Measurements from ENCODE around the gene RUSF1. TPM values are rescaled to one million over a fixed set of nuclear protein-coding genes. Genes with fewer than 3 reads are reported as not detected.
"Not testable (repeated sequence)": the region's sequence is repeated elsewhere in the genome, so short reads cannot be mapped to it uniquely, and the experiment has no call there.

RUSF1 gene
- total and polyA plus RNA-seq, 5 donors, result 26.9 to 40.8 (median 28.9) TPM

GRCh38 chr16:31486045-31486444 lies 22.1 kb downstream of the RUSF1 start:
- ATAC-seq (no peak), DNase-seq (peak in 1 of 3 donors; percentile 21)
- no peak overlapping the region for H3K4me3 ChIP-seq (ENCODE audit: low read length)
- no peak overlapping the region for H3K27ac ChIP-seq (ENCODE audit: low read length)
- H3K27me3 ChIP-seq (ENCODE audit: control insufficient read depth, insufficient read depth), result no peaks in the 10 kb centered on the region
- WGBS, result 96% methylated on average over 5 of the region's 5 CpGs
- H3K9me3 ChIP-seq (ENCODE audit: control insufficient read depth, low read length), result no peaks in the 10 kb centered on the region
- intact Hi-C loops (cut with DNase I), result no loop called here
- H3K4me1 ChIP-seq (ENCODE audit: control insufficient read depth, insufficient read depth, low read length), result no peaks in the 10 kb centered on the region

- peak in 1 of 3 donors; percentile 18 for DNase-seq
- Histone ChIP-seq H3K27me3 (ENCODE audit: control insufficient read depth, insufficient read depth) (no peaks in the 10 kb centered on the region), H3K9me3 (ENCODE audit: control insufficient read depth, low read length) (no peaks in the 10 kb centered on the region), H3K4me1 (ENCODE audit: control insufficient read depth, insufficient read depth, low read length) (no peaks in the 10 kb centered on the region), H3K4me3 (ENCODE audit: low read length) (no peak overlapping the region), H3K27ac (ENCODE audit: low read length) (no peak overlapping the region)
- ATAC-seq, result no peak
- intact Hi-C loops (cut with DNase I), result no loop called here
- WGBS, result 91% methylated on average over 17 of the region's 17 CpGs
These were observed 22.6 kb downstream of the RUSF1 start for GRCh38 chr16:31485571-31485970.

- no peaks in the 10 kb centered on the region for H3K27me3 ChIP-seq (ENCODE audit: control insufficient read depth, insufficient read depth)
- H3K4me1 ChIP-seq (ENCODE audit: control insufficient read depth, insufficient read depth, low read length), result no peaks in the 10 kb centered on the region
- no peaks in the 10 kb centered on the region for H3K9me3 ChIP-seq (ENCODE audit: control insufficient read depth, low read length)
- H3K27ac ChIP-seq (ENCODE audit: low read length), result no peak overlapping the region
- no peak overlapping the region for H3K4me3 ChIP-seq (ENCODE audit: low read length)
- WGBS, result 46% methylated on average over 14 of the region's 14 CpGs
- ATAC-seq, result no peak
- peak in 2 of 3 donors; percentile 39 to 46 for DNase-seq
- intact Hi-C loops (cut with DNase I), result no loop called here
These were observed 23.6 kb downstream of the RUSF1 start for GRCh38 chr16:31484491-31485171.

- H3K4me1 ChIP-seq (ENCODE audit: control insufficient read depth, insufficient read depth, low read length); H3K9me3 ChIP-seq (ENCODE audit: control insufficient read depth, low read length); intact Hi-C loops (cut with DNase I); ATAC-seq; H3K4me3 ChIP-seq (ENCODE audit: low read length); H3K27me3 ChIP-seq (ENCODE audit: control insufficient read depth, insufficient read depth); H3K27ac ChIP-seq (ENCODE audit: low read length): not testable (repeated sequence)
- WGBS, result 95% methylated on average over 4 of the region's 4 CpGs
- DNase-seq, result peak in 1 of 3 donors; percentile 17
These were observed 24.1 kb downstream of the RUSF1 start for GRCh38 chr16:31484048-31484447.

- Histone ChIP-seq H3K27me3 (ENCODE audit: control insufficient read depth, insufficient read depth) (no peaks in the 10 kb centered on the region), H3K4me3 (ENCODE audit: low read length) (no peak within 1 kb of the TSS), H3K27ac (ENCODE audit: low read length) (no peak within 1 kb of the TSS), H3K4me1 (ENCODE audit: control insufficient read depth, insufficient read depth, low read length) (no peaks in the 10 kb centered on the region), H3K9me3 (ENCODE audit: control insufficient read depth, low read length) (no peaks in the 10 kb centered on the region)
- intact Hi-C loops (cut with DNase I), result no loop called here
- no peak for ATAC-seq
- no peak for DNase-seq
- 87% methylated on average over 4 of the region's 4 CpGs for WGBS
These were observed 25.1 kb downstream of the RUSF1 start, which contains the start of gene SLC5A2 for GRCh38 chr16:31483081-31483480. Gene SLC5A2, plus strand, starts transcription at chr16:31483123. Its CDS starts 14 bp downstream, at chr16:31483137.

DNA sequence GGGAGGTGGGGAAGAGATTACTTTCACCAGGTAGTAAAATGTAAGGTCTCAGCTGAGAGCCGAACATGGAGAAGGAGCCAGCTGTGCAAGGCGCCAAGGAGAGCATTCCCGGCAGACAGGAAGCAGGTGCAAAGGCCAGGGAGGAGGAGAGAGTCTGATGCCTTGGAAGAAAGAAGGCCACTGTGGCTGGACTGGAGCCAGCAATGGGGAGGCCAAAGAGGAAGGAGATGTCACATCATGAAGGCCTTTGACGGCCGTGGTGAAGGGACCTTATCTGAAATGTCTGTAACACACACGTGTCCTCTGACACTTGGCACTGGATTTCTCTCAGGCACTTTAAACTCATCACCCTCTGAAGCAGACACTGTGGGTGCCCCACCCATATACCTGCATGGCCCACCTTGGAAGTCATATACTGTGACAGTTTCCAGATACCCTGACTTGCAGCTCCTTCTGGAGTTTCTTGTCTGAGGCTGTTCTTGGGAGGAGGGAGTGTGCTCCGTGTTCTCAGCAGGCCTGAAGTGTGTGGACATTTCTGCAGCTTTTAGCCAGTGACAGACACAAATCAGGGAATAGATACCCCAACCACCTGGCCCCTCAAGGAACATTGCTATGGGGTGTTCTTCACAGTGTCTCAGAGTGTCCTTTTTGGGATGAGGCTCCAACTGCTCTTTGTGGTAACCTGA lies 27.2 kb downstream of the RUSF1 start:
- Histone ChIP-seq H3K27me3 (ENCODE audit: control insufficient read depth, insufficient read depth) (no peaks in the 10 kb centered on the region), H3K9me3 (ENCODE audit: control insufficient read depth, low read length) (no peaks in the 10 kb centered on the region), H3K4me3 (ENCODE audit: low read length) (no peak overlapping the region), H3K27ac (ENCODE audit: low read length) (no peak overlapping the region), H3K4me1 (ENCODE audit: control insufficient read depth, insufficient read depth, low read length) (no peaks in the 10 kb centered on the region)
- ATAC-seq, result peak in 1 of 2 donors; percentile 34
- 19% methylated on average over 7 of the region's 7 CpGs for WGBS
- intact Hi-C loops (cut with DNase I), result no loop called here
- DNase-seq, result peak; percentile 63 to 84 (median 79)

DNA sequence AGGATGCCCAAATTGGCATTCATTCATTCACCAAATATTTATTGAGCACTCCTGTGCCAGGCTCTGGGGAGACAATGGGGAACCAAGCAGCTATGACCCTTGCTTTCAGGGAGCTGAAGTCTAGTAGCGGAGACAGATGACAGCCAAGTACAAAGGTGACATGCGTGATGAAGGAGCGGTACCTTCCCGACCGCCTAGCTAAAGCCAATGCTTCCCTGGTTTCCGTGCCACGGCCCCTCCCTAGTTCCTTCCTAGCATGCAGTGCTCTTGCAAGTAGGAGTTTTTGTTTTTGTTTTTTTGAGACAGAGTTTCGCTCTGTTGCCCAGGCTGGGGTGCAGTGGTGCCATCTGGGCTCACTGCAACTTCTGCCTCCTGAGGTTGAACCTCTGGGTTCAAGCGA lies 28.4 kb downstream of the RUSF1 start:
- WGBS, result 74% methylated on average over 9 of the region's 9 CpGs
- Histone ChIP-seq H3K4me3 (ENCODE audit: low read length) (no peak overlapping the region), H3K9me3 (ENCODE audit: control insufficient read depth, low read length) (no peaks in the 10 kb centered on the region), H3K27ac (ENCODE audit: low read length) (no peak overlapping the region), H3K27me3 (ENCODE audit: control insufficient read depth, insufficient read depth) (no peaks in the 10 kb centered on the region), H3K4me1 (ENCODE audit: control insufficient read depth, insufficient read depth, low read length) (no peaks in the 10 kb centered on the region)
- ATAC-seq (no peak), DNase-seq (peak in 1 of 3 donors; percentile 36)
- intact Hi-C loops (cut with DNase I), result loop anchor here in 1 of 4 donors (10.0 kb wide), 1 partner anchor 215 kb away; no protein-coding TSS in a partner anchor

- 86% methylated on average over 3 of the region's 3 CpGs for WGBS
- Histone ChIP-seq H3K27ac (ENCODE audit: low read length) (no peak overlapping the region), H3K4me1 (ENCODE audit: control insufficient read depth, insufficient read depth, low read length) (no peaks in the 10 kb centered on the region), H3K9me3 (ENCODE audit: control insufficient read depth, low read length) (no peaks in the 10 kb centered on the region), H3K27me3 (ENCODE audit: control insufficient read depth, insufficient read depth) (no peaks in the 10 kb centered on the region), H3K4me3 (ENCODE audit: low read length) (no peak overlapping the region)
- peak in 1 of 3 donors; percentile 14 for DNase-seq
- intact Hi-C loops (cut with DNase I), result loop anchor here in 1 of 4 donors (10.0 kb wide), 1 partner anchor 216 kb away; no protein-coding TSS in a partner anchor
- no peak for ATAC-seq
These were observed 29.2 kb downstream of the RUSF1 start for GRCh38 chr16:31478956-31479355.

- no peak overlapping the region for H3K27ac ChIP-seq (ENCODE audit: low read length)
- peak in 1 of 2 donors; percentile 5 for ATAC-seq
- no peaks in the 10 kb centered on the region for H3K9me3 ChIP-seq (ENCODE audit: control insufficient read depth, low read length)
- H3K4me1 ChIP-seq (ENCODE audit: control insufficient read depth, insufficient read depth, low read length), result no peaks in the 10 kb centered on the region
- intact Hi-C loops (cut with DNase I), result loop anchor here in 1 of 4 donors (10.0 kb wide), 1 partner anchor 217 kb away; no protein-coding TSS in a partner anchor
- no peaks in the 10 kb centered on the region for H3K27me3 ChIP-seq (ENCODE audit: control insufficient read depth, insufficient read depth)
- peak in 2 of 3 donors; percentile 71 to 72 for DNase-seq
- no peak overlapping the region for H3K4me3 ChIP-seq (ENCODE audit: low read length)
- 71% methylated on average over 67 of the region's 67 CpGs for WGBS
These were observed 30.7 kb downstream of the RUSF1 start for GRCh38 chr16:31477220-31478216.

Data from right cardiac atrium (tissue), 5 donors.